Psoas muscle (tissue), 8 donors: ENCODE results near the gene SLC4A8. TPM values are rescaled to one million over a fixed set of nuclear protein-coding genes. Genes with fewer than 3 reads are reported as not detected.

ENCODE experiments used
- ATAC-seq, 4 donors: fragments of 200-7000 bp; cut with Tn5 transposase; one replicate each; pipeline ENCODE4 v1.9.1; 2020; ENCODE audit warnings: moderate library complexity in 3 of 4, mild to moderate bottlenecking in 2 of 4
- DNase-seq, 2 donors: peaks; one replicate each; pipeline ENCODE4 v3.0.0-alpha.2; 2020
- H3K27ac ChIP-seq: fragments of 200-600 bp; one replicate; pipeline ENCODE4 v1.8.0; 2022
- H3K27me3 ChIP-seq, 3 donors: fragments of 200-600 bp in 1 of 3; one replicate each; pipeline versions ENCODE4 v1.6.1 to v1.8.0; 2013 to 2022; ENCODE audit warnings: low read length in 2 of 3, mild to moderate bottlenecking in 2 of 3, moderate library complexity in 1 of 3; ENCODE audit not compliant: insufficient read depth in 3 of 3
- H3K36me3 ChIP-seq, 2 donors: fragments of 200-600 bp in 1 of 2; one replicate each; pipeline versions ENCODE4 v1.6.1 to v1.8.0; 2013 to 2022; ENCODE audit warnings: low read depth in 1 of 2, mild to moderate bottlenecking in 1 of 2, moderate library complexity in 1 of 2; ENCODE audit not compliant: insufficient read depth in 1 of 2
- H3K4me1 ChIP-seq: fragments of 200-600 bp; one replicate; pipeline ENCODE4 v1.8.0; 2022
- H3K4me3 ChIP-seq: fragments of 200-600 bp; one replicate; pipeline ENCODE4 v1.8.0; 2022; ENCODE audit warnings: mild to moderate bottlenecking
- H3K9me3 ChIP-seq: fragments of 200-600 bp; one replicate; pipeline ENCODE4 v1.8.0; 2022
- CTCF ChIP-seq: fragments of 200-600 bp; IDR thresholded peaks from one replicate; pipeline ENCODE4 v1.8.0; 2022; ENCODE audit warnings: antibody characterized with exemption
- WGBS, 3 donors: extraction: QIAGEN DNeasy Blood & Tissue Kit; methylation state at CpG; one replicate each; pipeline versions ENCODE4 v1.1.6 to v1.1.7; 2013; 5-methylcytosine and 5-hydroxymethylcytosine counted together
- intact Hi-C, 2 donors: fragments of 100-400 bp; cut with DNase I; formaldehyde crosslinking; loops; one replicate each; pipeline versions ENCODE4 v1.11.0 to v1.14.2; 2022
- polyA plus RNA-seq, 3 donors: library from polyadenylated mRNA; stranded (reverse); fragments of 200-250 nt; gene quantifications; one replicate each; pipeline ENCODE4 v1.2.3, GENCODE V29; 2013
- total RNA-seq, 4 donors: library from RNA; stranded (reverse); fragmentation: NEBNext Ultra II Directional in 2 of 4; extraction: Animal tissue kit (Norgen Biotek cat#: 25700) in 2 of 4; gene quantifications; one replicate each; pipeline versions ENCODE4 v1.2.1 to v1.2.4, GENCODE V29; 2021 to 2023
- donor health status: healthy with polysubstance abuse.
- donor health status: DM: no; HTN: no; CAD: no; lungs with moderate emphysema.
- donor health status: Bipolar disorder and iron deficiency.
- donor health status: healthy.
- donor health status: DM: yes; HTN: yes; CAD: no.
- donor health status: DM: no; HTN: no; CAD: no.
- donor health status: DM: no; HTN: no; CAD: no.
- donor health status: DM: yes; HTN: yes; CAD: no.

The SLC4A8 gene
- total and polyA plus RNA-seq, 7 donors = 0.02 to 0.91 (median 0.09) TPM; not detected in 1

- TF ChIP-seq CTCF = no peak
Observed at GRCh38 chr12:51458635-51459034, 34.0 kb downstream of the SLC4A8 start.

GRCh38 chr12:51460519-51460918, 35.9 kb downstream of the SLC4A8 start:
- intact Hi-C loops = no loop called here
- WGBS, 3 donors = 85 to 88% (median 86%) methylated on average over 2 of the region's 2 CpGs
- ATAC-seq = no peak

More at GRCh38 chr12:51458635-51459034, 34.0 kb downstream of the SLC4A8 start:
- intact Hi-C loops = no loop called here
- no peak for DNase-seq
- no peaks in the 10 kb centered on the region for H3K36me3 ChIP-seq
- H3K4me3 ChIP-seq = no peak overlapping the region
- H3K9me3 ChIP-seq = no peaks in the 10 kb centered on the region
- H3K27me3 ChIP-seq = no peaks in the 10 kb centered on the region
- H3K27ac ChIP-seq = no peak overlapping the region
- H3K4me1 ChIP-seq = no peaks in the 10 kb centered on the region
- ATAC-seq = no peak

GRCh38 chr12:51465491-51465890, 40.9 kb downstream of the SLC4A8 start:
- Histone ChIP-seq H3K4me3 (no peak overlapping the region), H3K4me1 (no peaks in the 10 kb centered on the region), H3K27ac (no peak overlapping the region), H3K27me3 (no peaks in the 10 kb centered on the region), H3K9me3 (no peaks in the 10 kb centered on the region), H3K36me3 (no peaks in the 10 kb centered on the region)
- no peak for TF ChIP-seq CTCF
- DNase-seq = no peak
- intact Hi-C loops = no loop called here
- 93 to 97% (median 97%) methylated on average over 1 of the region's 1 CpG for WGBS, 3 donors
- no peak for ATAC-seq

More at GRCh38 chr12:51460519-51460918, 35.9 kb downstream of the SLC4A8 start:
- H3K9me3 ChIP-seq = no peaks in the 10 kb centered on the region
- TF ChIP-seq CTCF = no peak
- H3K27ac ChIP-seq = no peak overlapping the region
- H3K4me1 ChIP-seq = no peaks in the 10 kb centered on the region
- H3K27me3 ChIP-seq = no peaks in the 10 kb centered on the region
- no peaks in the 10 kb centered on the region for H3K36me3 ChIP-seq
- no peak for DNase-seq
- H3K4me3 ChIP-seq = no peak overlapping the region

- intact Hi-C loops = no loop called here
- H3K4me3 ChIP-seq = no peak overlapping the region
- 95 to 100% (median 96%) methylated on average over 1 of the region's 1 CpG for WGBS, 3 donors
- no peaks in the 10 kb centered on the region for H3K9me3 ChIP-seq
- H3K27ac ChIP-seq = no peak overlapping the region
- H3K27me3 ChIP-seq = no peaks in the 10 kb centered on the region
- H3K36me3 ChIP-seq = no peaks in the 10 kb centered on the region
- DNase-seq (no peak), ATAC-seq (no peak)
- TF ChIP-seq CTCF = no peak
- no peaks in the 10 kb centered on the region for H3K4me1 ChIP-seq
Observed at GRCh38 chr12:51470116-51470515, 45.5 kb downstream of the SLC4A8 start.

- Histone ChIP-seq H3K4me3 (no peak overlapping the region), H3K27ac (no peak overlapping the region), H3K27me3 (no peaks in the 10 kb centered on the region), H3K36me3 (no peaks in the 10 kb centered on the region), H3K4me1 (no peaks in the 10 kb centered on the region), H3K9me3 (no peaks in the 10 kb centered on the region)
- intact Hi-C loops = no loop called here
- DNase-seq = no peak
- no peak for ATAC-seq
- 57 to 63% (median 59%) methylated on average over 7 of the region's 7 CpGs for WGBS, 3 donors
- TF ChIP-seq CTCF = no peak
Observed at GRCh38 chr12:51471111-51471864, 46.7 kb downstream of the SLC4A8 start.
